HG03575 (cell line): ENCODE results near the gene GRIP2.

ENCODE experiments used
- ATAC-seq: cut with Tn5 transposase; IDR thresholded peaks from one replicate; pipeline ENCODE4 v1.9.1; 2021; ENCODE audit not compliant: unreplicated experiment, insufficient number of reproducible peaks, low FRiP score; ENCODE audit errors: extremely low read depth

Gene GRIP2

GRCh38 chr3:14539742-14540491, at the start of gene GRIP2:
GRIP2 (minus strand) TSS chr3:14540342; CDS start chr3:14540308, 34 bp downstream.
- ATAC-seq: no peak

GRCh38 chr3:14588425-14589112, 48.4 kb upstream of the GRIP2 start:
- ATAC-seq: no peak

DNA sequence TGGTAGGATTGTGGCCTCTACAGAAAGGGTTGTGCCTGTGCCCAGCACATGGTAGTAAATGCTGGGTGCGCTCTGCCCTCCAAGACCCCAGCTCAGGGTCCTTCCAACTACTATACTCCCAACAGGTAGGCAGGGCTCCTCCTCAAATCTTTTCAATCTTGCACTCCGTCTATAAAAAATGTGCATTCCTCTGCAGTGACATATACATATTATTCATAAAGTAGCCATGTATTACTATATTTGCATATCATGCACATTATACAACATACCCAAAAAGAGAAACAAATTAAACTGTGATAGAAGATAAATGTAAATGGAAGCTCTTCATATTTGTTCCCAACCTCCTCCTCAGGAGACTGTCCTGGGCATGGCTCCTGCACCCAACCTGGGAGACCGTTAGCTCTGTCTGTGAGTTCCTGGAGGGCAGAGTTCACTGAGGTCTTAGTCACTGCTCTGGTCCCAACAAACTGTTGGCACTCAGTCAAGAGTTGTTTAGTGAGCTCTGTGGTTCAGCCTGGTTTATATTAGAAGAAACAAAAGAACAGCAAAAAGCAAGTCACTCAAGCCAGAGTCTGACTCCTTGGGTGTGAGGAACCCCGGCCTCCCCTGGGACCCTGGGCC, 47.7 kb upstream of the GRIP2 start:
- no peak for ATAC-seq

GRCh38 chr3:14586611-14587010, 46.5 kb upstream of the GRIP2 start:
- no peak for ATAC-seq

DNA sequence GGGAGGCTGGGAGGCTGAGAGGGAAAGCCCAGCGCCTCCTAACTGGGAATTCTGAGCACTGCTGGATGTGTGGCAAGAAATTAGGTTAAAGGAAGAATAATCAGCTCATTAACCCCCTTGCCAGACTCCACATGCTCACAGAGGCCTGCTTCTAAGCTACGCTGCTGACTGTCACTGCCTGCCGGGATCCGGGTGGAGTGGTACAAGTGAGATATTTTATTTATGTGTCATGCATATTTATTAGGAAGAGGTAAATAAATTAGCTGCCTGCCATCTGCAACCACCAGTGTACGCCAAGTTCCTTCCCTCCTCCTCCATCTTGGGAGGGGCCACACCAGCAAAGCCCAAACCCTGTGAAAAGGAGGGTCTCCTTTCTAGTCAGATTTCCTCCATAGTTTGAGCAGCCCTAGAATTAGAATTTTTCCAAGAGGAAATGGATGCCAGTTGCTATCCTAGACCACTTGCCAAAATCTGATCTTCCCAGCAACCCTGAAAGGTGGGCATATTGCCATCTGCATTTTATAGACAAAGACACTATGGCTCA, 43.5 kb upstream of the GRIP2 start:
- no peak for ATAC-seq

DNA sequence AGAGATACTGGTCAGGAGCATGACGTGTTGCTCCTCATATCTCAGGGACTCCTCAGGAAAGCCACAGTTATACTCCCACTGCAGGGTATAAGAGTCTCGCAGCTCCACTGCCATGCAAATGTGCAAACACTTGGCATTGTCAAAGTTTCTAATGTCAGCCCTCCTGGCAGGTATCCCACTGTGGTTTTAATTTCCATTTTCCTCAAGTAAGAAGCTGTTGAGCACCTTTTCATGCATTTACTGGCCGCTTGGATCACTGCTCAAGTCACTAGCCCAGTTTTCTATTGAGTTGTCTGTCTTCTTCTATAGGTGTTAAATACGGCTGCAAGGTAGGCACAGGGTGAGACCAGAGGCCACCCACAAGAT, 41.9 kb upstream of the GRIP2 start:
- ATAC-seq: no peak

DNA sequence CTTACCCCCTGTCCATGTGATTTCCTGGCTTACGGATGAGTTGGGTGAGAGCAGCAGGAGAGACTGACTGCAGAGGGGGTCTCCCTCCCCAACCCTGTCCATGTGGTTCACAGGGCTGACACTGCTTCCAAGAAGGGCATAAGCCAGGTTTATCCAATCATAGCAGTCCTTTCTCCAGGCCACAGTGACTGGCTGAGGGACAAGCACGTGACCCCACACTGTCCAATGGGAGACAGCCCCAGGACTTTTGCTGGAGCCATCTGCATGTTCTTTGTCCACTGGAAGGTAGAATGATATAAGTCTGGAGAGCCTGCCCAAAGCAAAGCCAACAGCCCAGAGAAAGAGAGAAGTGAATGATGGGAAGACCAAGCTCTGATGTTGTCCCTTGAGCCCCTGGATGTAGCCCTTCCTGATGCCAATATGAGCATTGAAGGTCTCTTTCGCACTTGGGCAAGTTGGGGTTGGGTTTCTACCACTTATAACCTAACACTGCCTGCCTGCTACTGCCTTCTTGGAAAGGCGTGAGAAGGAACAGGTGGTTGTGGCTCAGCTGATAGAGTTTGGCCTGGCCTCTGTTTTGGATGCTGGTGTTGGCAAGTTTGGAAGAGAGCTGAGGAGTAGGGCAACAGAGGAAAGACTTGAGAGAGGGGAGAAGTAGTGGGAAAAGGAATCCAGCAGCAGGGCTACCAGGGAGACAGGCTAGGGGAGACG, 41.3 kb upstream of the GRIP2 start:
- no peak for ATAC-seq

DNA sequence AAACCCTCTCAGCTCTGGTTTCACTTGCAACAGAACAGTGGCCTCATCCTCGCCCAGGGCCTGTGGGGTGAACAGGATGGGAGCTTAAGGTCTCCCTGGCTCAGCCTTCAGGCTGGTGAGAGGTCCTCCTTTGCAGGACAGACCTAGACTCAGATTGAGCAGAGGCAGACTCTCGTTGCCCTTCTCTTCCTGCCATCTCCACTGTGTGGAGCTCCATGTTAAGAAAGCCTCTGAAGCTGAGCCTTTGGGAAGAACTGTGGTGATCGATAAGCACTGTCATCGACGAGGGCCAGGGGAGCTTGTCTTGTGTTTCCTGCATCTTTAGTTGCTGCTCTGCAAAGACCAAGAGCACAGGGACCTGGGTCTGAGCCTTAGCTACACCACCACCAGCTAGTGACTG, 37.8 kb upstream of the GRIP2 start:
- ATAC-seq: no peak

GRCh38 chr3:14576163-14576562, 36.0 kb upstream of the GRIP2 start:
- no peak for ATAC-seq

DNA sequence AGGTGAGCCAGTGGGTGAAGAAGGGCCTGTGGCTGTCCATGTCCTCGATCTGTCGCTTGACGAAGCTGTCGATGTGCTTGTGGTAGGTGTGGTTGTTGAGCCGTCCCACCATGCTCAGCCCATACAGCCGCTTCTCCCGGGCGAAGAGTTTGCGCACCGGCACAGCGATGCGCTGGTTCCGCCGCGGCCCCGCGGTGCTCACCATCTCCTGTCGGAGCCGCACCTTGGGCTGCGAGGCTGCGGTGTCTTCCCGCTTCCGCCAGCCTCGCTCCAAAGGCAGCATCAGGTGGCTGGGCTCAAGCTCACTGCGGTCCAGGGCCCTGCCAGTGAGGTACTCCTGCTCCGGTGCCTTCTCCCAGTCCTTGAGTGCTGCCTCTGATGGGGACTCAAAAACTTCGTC, 34.0 kb upstream of the GRIP2 start:
- ATAC-seq: no peak

- ATAC-seq: no peak
These were observed 33.6 kb upstream of the GRIP2 start for GRCh38 chr3:14573706-14574105.

DNA sequence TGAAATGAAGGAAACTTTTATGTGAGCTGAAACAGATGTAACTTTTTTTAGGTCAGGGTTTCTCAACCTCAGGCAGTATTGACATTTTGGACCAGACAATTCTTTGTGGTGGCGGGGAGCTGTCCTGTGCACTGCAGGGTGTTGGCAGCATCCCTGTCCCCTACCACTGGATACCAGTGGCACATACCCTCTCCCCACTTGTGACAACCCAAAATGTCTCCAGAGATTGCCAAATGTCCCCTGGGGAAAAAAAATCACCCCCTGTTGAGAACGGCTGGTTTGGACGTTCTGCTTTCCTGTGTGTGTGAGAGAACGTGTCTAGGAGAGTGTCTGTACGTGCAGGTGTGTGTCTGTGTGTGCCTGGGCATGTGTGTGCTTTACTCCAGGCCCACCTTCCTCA, 30.7 kb upstream of the GRIP2 start:
- no peak for ATAC-seq

DNA sequence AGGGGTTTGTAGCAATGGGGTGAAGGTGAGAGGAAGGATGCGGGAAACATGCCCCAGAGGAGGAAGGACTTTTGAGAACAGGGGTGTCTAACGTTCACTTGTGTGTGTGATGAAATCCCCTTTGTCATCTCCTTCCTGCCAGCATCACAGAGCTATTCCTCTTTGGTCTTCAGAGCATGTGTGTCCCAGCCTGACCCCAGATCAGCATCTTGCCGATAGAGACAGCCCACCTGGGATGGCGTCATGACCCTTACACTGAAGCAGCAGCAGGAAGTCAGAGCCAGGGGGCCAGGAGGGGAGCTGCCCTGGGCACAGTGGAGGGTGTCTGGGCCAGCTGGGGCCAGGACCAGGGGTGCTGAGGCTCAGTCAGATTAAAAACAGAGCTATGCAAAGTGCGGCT, 29.9 kb upstream of the GRIP2 start:
- ATAC-seq: no peak

GRCh38 chr3:14569474-14570000, 29.4 kb upstream of the GRIP2 start:
- ATAC-seq: no peak

DNA sequence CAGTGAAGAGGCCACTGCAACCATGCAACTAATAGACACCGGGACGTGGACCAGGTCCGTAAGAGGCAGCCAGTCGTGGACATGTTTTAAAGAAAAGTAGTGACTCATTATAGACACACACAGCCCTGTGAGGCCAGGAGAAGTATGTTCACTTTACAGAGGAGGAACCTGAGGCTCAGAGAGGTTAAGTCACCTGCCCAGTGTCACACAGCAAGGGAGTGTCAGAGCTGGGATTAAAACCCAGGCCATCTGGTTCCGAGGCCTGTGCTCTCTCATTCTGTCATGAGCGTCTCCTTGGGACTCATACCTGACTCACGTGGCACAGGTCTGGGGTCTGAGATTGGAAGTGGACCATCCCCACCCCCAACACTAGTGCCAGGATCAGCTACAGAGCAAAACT, 28.1 kb upstream of the GRIP2 start:
- no peak for ATAC-seq

DNA sequence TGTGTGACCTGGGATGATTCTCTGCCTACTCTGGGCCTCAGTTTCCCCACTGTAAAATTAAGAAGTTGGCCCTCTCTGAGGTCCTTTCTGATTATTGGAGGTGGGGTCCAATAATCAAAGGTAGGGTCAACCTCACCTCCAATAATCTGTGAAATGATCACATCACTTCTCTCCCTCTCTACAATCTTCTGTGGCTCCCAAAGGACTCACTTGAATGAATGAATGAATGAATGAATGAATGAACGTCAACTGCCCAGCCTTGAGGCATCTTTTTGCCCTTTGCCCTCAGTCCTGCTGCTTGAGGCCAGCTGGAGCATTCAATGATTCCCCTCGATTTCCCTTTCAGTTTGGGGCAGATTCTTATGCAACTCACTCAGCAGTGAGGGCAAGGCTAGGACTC, 26.7 kb upstream of the GRIP2 start:
- ATAC-seq: no peak

GRCh38 chr3:14565868-14566588, 25.9 kb upstream of the GRIP2 start:
- no peak for ATAC-seq

- ATAC-seq: no peak
These were observed 24.6 kb upstream of the GRIP2 start for GRCh38 chr3:14564741-14565140.
